Type B pancreatic cell (in vitro differentiated cells): ENCODE measurements around the gene TCEANC. TPM values are rescaled to one million over a fixed set of nuclear protein-coding genes. Genes with fewer than 3 reads are reported as not detected.
A peak's percentile ranks its signal among the peaks of the same experiment; 100 is the strongest.
"Not testable (repeated sequence)": the region's sequence is repeated elsewhere in the genome, so short reads cannot be mapped to it uniquely, and the experiment has no call there.

Source experiments
- DNase-seq: peaks from one replicate; pipeline ENCODE4 v3.0.0; 2021; ENCODE audit warnings: mixed read lengths; ENCODE audit not compliant: unreplicated experiment; ENCODE audit errors: extremely low spot score
- H3K27ac Mint-ChIP-seq: 2 replicates; pipeline ENCODE4 v1.8.0; 2021; ENCODE audit warnings: mild to moderate bottlenecking, mixed read lengths
- H3K27me3 Mint-ChIP-seq: 2 replicates; pipeline ENCODE4 v1.8.0; 2021; ENCODE audit warnings: mixed read lengths
- H3K36me3 Mint-ChIP-seq: 2 replicates; pipeline ENCODE4 v1.8.0; 2021; ENCODE audit warnings: mixed read lengths
- H3K4me1 Mint-ChIP-seq: one replicate; pipeline ENCODE4 v1.8.0; 2021; ENCODE audit warnings: mixed read lengths; ENCODE audit not compliant: unreplicated experiment
- H3K4me3 Mint-ChIP-seq: 2 replicates; pipeline ENCODE4 v1.8.0; 2021; ENCODE audit warnings: mild to moderate bottlenecking, mixed read lengths
- H3K9me3 Mint-ChIP-seq: 2 replicates; pipeline ENCODE4 v1.8.0; 2021; ENCODE audit warnings: mixed read lengths
- CTCF ChIP-seq: fragments of 200-600 bp; sonication (generic); conservative IDR thresholded peaks from 2 replicates; pipeline ENCODE4 v1.5.0; 2021; ENCODE audit warnings: antibody characterized with exemption, mild to moderate bottlenecking
- total RNA-seq: library from RNA; stranded (reverse); gene quantifications from 2 replicates; pipeline ENCODE4 v1.2.1, GENCODE V29; 2021; ENCODE audit warnings: low replicate concordance

The TCEANC gene
- total RNA-seq, 1 donor from 2014 or later: 4.6 TPM

DNA sequence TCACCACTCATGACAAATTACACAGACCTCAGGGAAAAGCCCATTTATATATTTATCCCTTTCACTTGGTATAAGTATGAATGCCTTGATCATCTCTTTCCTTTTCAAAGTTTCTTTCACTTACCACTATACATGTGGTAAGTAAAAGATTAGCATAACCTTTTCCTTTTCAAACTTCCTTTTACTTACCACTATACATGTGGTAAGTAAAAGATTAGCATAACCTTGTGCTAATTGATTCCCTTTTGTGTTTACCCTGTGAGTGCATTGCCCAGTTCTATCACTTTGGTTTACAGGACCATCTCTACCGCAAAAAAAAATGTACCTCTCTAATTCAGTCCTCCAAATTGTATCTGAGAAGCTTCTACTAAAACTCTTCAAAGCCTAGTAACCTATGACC is 32.7 kb upstream of the TCEANC start:
- H3K4me1 Mint-ChIP-seq: no peaks in the 10 kb centered on the region
- no peak overlapping the region for H3K27ac Mint-ChIP-seq
- no peaks in the 10 kb centered on the region for H3K36me3 Mint-ChIP-seq
- no peak for DNase-seq
- no peaks in the 10 kb centered on the region for H3K27me3 Mint-ChIP-seq
- no peak for TF ChIP-seq CTCF
- H3K4me3 Mint-ChIP-seq: no peak overlapping the region
- peaks cover 6% of the 10 kb centered on the region for H3K9me3 Mint-ChIP-seq

- Mint-ChIP-seq H3K4me1 (no peaks in the 10 kb centered on the region), H3K4me3 (no peak overlapping the region), H3K36me3 (no peaks in the 10 kb centered on the region), H3K27me3 (no peaks in the 10 kb centered on the region), H3K9me3 (peaks cover 6% of the 10 kb centered on the region), H3K27ac (no peak overlapping the region)
- DNase-seq: no peak
- TF ChIP-seq CTCF: no peak
Observed at GRCh38 chrX:13622401-13622964, 30.5 kb upstream of the TCEANC start.

DNA sequence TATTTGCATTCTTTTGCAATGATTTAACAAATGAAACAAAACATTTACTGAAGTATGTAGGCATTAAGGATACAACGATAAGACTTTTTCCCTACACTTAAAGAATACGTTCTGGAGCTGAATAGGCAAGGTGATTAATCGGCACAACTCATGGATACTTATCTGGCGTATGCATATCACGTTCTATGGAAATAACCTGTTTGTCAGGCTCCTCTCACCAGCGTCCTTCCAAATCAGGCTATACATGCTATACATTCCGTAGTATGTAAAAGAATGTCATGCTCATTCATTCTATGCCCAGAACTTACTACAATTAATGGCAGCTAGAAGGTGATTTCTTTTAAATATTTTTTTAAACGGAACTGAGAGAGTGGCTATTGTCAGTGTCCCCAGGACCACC is 25.6 kb upstream of the TCEANC start:
- no peak for DNase-seq
- no peak for TF ChIP-seq CTCF
- Mint-ChIP-seq H3K27me3 (no peaks in the 10 kb centered on the region), H3K27ac (peak overlapping the region; percentile 50), H3K4me3 (no peak overlapping the region), H3K36me3 (no peaks in the 10 kb centered on the region), H3K9me3 (no peaks in the 10 kb centered on the region), H3K4me1 (no peaks in the 10 kb centered on the region)

- not testable (repeated sequence) for H3K9me3 Mint-ChIP-seq, H3K27me3 Mint-ChIP-seq, H3K4me1 Mint-ChIP-seq, H3K36me3 Mint-ChIP-seq, H3K27ac Mint-ChIP-seq, H3K4me3 Mint-ChIP-seq, DNase-seq
Observed at GRCh38 chrX:13637224-13637623, 15.7 kb upstream of the TCEANC start.

DNA sequence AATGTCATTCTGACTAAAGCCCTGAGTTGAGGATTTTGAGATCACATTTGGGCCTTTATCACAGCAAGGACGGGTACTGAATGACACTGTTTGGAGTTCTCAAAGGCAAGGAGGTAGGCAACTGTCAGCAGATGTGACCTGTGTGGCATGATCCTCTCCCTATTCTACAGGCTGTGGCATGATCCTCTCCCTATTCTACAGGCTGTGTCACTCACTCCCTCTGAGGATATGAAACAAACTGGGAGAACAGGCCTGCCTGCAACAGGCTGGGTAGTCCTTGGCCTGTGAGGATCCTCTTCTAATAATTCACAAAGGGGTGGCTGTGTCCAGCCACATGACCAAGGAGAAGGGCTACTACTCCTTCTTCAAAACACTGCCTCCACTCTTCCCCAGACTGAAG is 14.9 kb upstream of the TCEANC start:
- Mint-ChIP-seq H3K4me1 (no peaks in the 10 kb centered on the region), H3K27me3 (no peaks in the 10 kb centered on the region), H3K4me3 (no peak overlapping the region), H3K27ac (no peak overlapping the region), H3K9me3 (peaks cover 8% of the 10 kb centered on the region), H3K36me3 (no peaks in the 10 kb centered on the region)
- DNase-seq: no peak
- no peak for TF ChIP-seq CTCF

DNA sequence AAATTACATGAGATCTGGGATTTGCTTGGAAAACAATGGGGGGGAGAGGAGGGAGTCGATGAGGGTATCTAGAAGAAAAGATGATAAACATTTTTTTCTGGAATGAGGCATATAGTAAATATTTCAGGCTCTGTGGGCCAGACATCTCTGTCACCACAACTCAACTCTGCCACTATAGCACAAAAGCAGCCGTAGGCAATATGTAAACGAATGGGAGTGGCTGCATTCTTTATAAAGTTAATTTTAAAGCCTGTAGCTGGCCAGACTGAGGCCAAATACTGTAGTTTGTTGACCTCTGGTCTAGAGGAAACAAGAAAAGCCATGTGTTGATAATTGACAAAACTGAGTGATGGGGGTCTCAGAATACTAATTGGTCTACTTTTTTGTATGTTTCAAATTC is 14.1 kb upstream of the TCEANC start:
- DNase-seq: no peak
- Mint-ChIP-seq H3K36me3 (no peaks in the 10 kb centered on the region), H3K4me3 (no peak overlapping the region), H3K9me3 (peaks cover 8% of the 10 kb centered on the region), H3K27ac (peak overlapping the region; percentile 5), H3K27me3 (no peaks in the 10 kb centered on the region), H3K4me1 (no peaks in the 10 kb centered on the region)
- TF ChIP-seq CTCF: no peak

GRCh38 chrX:13641684-13642083 is 11.3 kb upstream of the TCEANC start:
- not testable (repeated sequence) for DNase-seq, H3K4me3 Mint-ChIP-seq, H3K36me3 Mint-ChIP-seq, H3K4me1 Mint-ChIP-seq, H3K27ac Mint-ChIP-seq, H3K27me3 Mint-ChIP-seq, H3K9me3 Mint-ChIP-seq
